Bronchial epithelial cell (primary cell): ENCODE data around the gene KDM4C. TPM values are rescaled to one million over a fixed set of nuclear protein-coding genes. Genes with fewer than 3 reads are reported as not detected.

Experiments
- DNase-seq: peaks from one replicate; pipeline ENCODE4 v3.0.0-alpha.2; 2010; ENCODE audit warnings: low read depth
- FAIRE-seq: peaks from 2 replicates; lab custom pipeline; 2011; peaks lifted over from hg19 to GRCh38; lab: Jason Lieb, UNC
- H3K27me3 ChIP-seq: 2 replicates; pipeline ENCODE4 v1.5.1; 2011; ENCODE audit warnings: low read length; ENCODE audit not compliant: control insufficient read depth, insufficient read depth
- H3K36me3 ChIP-seq: 2 replicates; pipeline ENCODE4 v1.5.1; 2011; ENCODE audit warnings: low read length; ENCODE audit not compliant: control insufficient read depth, insufficient read depth
- H3K4me3 ChIP-seq: 2 replicates; pipeline ENCODE4 v1.5.1; 2011; ENCODE audit warnings: mild to moderate bottlenecking, low read depth, low read length, control low read depth
- total RNA-seq: library from RNA; depleted of rRNA; stranded (reverse); fragments of >200 nt; gene quantifications from 2 replicates; pipeline ENCODE4 v1.2.1, GENCODE V29; 2014
- TF ChIP-seq, protein P1 (sequence below): IDR thresholded peaks from 2 replicates; pipeline ENCODE4 v1.5.1; 2011; ENCODE audit warnings: mild to moderate bottlenecking, moderate library complexity, low read length, control low read depth, inconsistent platforms; ENCODE audit not compliant: insufficient read depth, severe bottlenecking

Gene KDM4C
- total RNA-seq, 1 donor from 2014 or later: 36.6 TPM

DNA sequence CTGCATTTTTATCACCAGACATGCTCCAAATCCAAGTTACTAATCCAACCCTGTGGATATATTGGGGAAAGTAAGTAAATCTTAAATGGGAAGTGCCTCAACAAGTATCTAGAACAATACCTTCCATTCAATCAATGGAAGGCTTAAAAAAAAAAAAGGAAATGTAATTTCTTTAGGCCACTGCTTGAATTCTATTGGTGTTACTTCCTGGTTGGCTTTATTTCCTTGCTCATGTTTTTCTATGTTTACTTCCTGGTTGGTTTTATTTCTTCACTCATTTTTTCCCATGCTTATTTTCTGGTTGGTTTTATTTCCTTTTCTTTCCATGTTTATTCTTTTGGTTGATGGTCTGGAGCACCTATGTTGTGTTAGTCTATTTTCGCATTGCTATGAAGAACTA is 363.9 kb downstream of the KDM4C start:
- FAIRE-seq (no peak), DNase-seq (no peak)
- TF ChIP-seq, protein P1, sequence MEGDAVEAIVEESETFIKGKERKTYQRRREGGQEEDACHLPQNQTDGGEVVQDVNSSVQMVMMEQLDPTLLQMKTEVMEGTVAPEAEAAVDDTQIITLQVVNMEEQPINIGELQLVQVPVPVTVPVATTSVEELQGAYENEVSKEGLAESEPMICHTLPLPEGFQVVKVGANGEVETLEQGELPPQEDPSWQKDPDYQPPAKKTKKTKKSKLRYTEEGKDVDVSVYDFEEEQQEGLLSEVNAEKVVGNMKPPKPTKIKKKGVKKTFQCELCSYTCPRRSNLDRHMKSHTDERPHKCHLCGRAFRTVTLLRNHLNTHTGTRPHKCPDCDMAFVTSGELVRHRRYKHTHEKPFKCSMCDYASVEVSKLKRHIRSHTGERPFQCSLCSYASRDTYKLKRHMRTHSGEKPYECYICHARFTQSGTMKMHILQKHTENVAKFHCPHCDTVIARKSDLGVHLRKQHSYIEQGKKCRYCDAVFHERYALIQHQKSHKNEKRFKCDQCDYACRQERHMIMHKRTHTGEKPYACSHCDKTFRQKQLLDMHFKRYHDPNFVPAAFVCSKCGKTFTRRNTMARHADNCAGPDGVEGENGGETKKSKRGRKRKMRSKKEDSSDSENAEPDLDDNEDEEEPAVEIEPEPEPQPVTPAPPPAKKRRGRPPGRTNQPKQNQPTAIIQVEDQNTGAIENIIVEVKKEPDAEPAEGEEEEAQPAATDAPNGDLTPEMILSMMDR: no peak
- Histone ChIP-seq H3K4me3 (no peak overlapping the region), H3K27me3 (no peaks in the 10 kb centered on the region), H3K36me3 (no peaks in the 10 kb centered on the region)

DNA sequence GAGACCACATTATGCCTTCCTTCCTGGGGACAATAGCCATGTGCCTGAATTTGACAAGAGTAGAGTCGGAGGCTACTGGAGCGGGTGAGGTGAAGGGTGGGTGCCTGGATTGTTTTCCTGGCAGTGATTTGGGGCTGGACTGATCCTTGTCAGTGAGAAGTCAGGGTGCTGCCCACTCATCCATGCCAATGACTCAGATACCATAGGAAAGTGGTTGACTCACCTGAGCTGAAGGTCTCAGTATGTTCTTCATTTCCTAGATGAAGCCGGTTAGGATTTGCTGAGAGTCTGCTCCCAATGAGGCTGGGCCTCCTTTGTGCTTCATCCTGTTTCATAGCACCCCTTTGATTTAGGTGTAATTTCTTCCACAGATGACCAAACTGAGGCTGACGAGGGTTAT is 366.0 kb downstream of the KDM4C start:
- DNase-seq: peak; percentile 94
- Histone ChIP-seq H3K27me3 (no peaks in the 10 kb centered on the region), H3K4me3 (no peak overlapping the region), H3K36me3 (no peaks in the 10 kb centered on the region)
- peak; percentile 91 for FAIRE-seq
- TF ChIP-seq, protein P1: no peak

DNA sequence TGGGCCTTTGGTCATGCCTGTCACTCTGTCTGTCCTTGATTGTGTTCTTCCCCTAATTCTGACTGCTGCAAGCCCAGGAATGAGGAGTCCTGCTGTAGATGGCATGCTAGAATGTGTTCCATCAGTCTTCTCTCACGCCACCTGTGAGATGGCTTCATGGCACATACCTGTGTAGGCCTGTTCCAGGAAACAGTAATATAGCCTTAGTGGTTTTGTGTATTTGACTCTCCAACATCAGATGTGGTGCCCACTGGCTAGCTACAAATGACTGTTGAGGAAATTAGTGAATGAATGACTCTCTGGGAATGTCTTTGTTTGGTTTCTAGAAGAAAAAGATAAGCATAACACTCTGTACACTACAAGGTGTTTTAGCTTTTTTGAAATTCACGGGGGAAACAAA is 367.5 kb downstream of the KDM4C start:
- Histone ChIP-seq H3K27me3 (no peaks in the 10 kb centered on the region), H3K4me3 (no peak overlapping the region), H3K36me3 (peaks cover 1% of the 10 kb centered on the region)
- peak; percentile 65 for DNase-seq
- TF ChIP-seq, protein P1: no peak
- FAIRE-seq: no peak

DNA sequence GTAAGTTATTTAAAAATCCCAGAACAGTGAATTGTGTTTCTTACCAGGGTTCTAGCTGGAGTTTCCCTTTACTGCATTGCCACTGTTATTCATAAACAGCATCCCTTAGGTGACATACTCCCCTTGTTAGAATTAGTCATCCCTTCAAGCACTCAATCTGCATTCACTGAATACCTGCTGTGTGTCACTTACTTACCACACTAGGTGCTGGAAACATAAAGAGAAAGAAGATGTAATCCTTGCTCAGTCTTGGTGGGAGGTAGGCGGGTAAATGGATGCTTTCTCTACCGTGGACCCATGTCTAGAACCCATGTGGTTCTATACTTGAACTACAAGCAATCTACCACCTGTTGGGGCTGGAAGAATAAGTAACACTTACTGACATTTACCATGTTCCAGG is 371.6 kb downstream of the KDM4C start:
- TF ChIP-seq, protein P1: no peak
- peak; percentile 40 for DNase-seq
- Histone ChIP-seq H3K27me3 (no peaks in the 10 kb centered on the region), H3K4me3 (no peak overlapping the region), H3K36me3 (peaks cover 3% of the 10 kb centered on the region)
- no peak for FAIRE-seq

DNA sequence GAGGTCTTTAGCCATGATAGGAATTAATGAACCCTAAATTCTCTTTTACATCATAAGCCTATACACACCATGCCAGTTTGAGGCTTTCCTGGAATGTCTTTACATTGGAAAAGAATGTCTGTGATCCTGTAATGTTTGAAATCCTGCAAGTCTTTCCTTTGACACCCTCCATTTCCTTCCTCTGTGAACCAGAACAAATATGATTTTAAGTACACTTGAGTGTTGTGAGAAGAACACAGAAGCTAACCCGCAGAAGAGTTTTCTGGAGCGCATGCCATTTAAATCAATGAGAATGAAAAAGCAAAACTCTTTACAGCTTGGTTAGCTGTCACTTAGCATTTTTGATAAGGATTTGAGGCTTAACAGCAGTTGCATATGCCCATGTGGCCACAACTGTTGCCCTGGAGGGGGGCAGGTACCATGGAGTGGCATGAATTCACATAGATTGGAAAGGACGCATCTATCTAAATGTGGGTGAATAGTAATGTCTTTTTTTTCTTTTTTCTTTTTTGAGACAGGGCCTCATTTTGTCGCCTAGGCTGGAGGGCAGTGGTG is 372.6 kb downstream of the KDM4C start:
- DNase-seq (no peak), FAIRE-seq (no peak)
- no peaks in the 10 kb centered on the region for H3K27me3 ChIP-seq
- TF ChIP-seq, protein P1: no peak
- H3K36me3 ChIP-seq: peaks cover 3% of the 10 kb centered on the region
- H3K4me3 ChIP-seq: no peak overlapping the region

DNA sequence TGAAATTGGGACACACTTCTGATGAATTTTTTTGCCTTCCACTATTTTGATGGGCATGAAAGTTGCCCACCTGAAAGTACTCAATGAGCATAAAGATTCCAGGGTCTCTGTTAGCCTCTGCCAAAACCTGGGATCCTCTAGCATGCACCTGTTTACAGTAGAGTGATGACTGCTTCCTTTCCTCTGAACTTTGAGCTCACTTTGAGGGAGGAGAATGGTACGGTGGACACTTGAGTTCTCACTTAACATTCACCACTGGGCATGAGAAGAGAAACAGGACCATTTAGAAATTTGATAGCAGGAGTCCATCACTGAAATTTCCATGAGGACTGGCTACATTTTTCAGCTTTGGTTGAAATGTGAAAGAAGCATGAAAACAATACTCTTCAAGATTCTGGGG is 374.8 kb downstream of the KDM4C start:
- TF ChIP-seq, protein P1: no peak
- FAIRE-seq (no peak), DNase-seq (no peak)
- Histone ChIP-seq H3K4me3 (no peak overlapping the region), H3K36me3 (peaks cover 3% of the 10 kb centered on the region), H3K27me3 (no peaks in the 10 kb centered on the region)
